SKM-1 treated with dmso at 0.1 percent for 144 hours (cell line): ENCODE data around the gene SMG6.
A peak's percentile ranks its signal among the peaks of the same experiment; 100 is the strongest.

ENCODE experiments used
- DNase-seq: peaks from one replicate; lab custom pipeline; 2025; ENCODE audit not compliant: unreplicated experiment; lab: John Stamatoyannopoulos, UW

SMG6 gene

DNA sequence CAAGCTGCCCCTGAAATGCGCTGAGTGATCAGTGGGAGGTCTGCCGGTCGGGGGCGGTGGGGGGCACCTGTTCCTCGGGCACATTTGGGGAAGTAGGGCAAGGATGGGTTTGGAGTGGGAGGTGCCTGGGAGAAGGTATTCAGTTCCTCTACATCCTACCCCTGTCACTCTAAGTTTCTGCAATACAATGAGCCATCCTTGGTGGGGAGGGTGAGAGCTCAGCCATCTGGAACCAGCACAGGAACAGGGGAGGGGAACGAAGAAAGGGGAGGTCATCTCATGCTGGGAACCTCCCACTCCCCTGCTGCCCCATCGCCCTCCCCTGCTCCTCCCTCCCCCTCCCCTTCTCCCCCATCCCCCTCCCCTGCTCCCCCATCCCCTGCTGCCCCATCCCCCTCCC lies 269.4 kb downstream of the SMG6 start:
- no peak for DNase-seq

GRCh38 chr17:2033153-2033552 lies 270.4 kb downstream of the SMG6 start:
- DNase-seq: no peak

GRCh38 chr17:2030779-2031163 lies 272.8 kb downstream of the SMG6 start:
- DNase-seq: peak; percentile 45

DNA sequence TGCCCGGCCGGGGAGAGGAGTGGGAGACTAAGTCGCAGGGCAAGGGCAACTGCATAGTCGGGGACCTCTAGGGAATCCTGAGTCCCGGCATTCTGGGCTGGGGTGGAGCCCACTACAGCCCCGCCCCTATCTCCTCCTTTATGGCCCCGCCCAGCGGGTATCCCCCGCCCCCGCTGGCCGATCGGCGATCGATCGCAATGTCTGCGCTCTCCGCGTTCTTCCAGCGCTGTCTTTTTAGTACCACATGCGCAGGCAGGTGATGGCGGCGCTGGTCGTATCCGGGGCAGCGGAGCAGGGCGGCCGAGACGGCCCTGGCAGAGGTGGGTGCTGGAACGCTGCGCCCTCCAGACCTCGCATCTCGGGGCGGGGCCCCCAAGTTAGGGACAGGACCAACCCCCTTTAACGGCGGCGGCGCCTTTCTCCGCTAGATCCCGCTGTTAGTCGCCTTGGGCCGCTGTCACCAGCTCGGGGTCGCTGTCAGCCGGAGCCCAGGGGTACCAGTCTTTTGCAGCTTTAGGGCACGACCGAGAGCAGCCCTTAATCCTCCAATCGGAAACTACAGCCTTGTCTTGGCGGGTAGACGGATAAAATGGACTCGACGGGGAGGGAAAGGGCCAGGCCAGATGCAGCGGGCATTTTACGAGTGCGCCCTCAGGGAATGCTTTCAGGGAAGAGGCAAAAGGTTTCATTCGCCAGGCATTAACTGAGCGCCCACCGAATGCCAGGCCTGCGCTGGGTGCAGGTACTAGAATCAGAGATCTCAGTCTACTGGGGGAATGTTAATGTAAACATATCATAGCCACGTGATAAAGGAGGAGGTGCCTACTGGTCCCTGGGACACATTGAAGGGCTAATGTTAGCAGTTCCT lies 273.4 kb downstream of the SMG6 start, which contains the start of gene DPH1:
Gene DPH1, plus strand, starts transcription at position 243 of the 868 bp plus-strand sequence. Its CDS starts 17 bp downstream, at position 260.
- DNase-seq: peak; percentile 65

DNA sequence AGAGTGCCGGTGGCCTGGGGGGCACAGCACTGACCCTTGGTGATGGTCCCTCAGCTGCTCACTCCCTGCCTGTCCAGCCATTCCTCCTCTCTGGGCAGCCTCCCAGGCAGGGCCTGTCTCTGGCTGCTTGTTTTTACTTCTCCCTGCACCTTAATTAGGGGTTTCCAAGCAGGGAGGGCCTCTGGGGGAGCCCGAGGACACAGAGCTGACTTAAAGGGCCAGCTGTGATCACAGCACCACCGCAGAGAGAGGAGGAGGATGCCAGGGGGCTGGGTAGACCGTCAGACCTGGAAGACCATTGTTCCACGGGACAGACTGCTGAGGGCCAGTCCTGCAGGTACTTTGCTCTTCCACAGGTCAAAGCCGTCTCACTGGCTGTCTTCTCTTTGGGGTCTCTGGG lies 274.8 kb downstream of the SMG6 start:
- DNase-seq: no peak

DNA sequence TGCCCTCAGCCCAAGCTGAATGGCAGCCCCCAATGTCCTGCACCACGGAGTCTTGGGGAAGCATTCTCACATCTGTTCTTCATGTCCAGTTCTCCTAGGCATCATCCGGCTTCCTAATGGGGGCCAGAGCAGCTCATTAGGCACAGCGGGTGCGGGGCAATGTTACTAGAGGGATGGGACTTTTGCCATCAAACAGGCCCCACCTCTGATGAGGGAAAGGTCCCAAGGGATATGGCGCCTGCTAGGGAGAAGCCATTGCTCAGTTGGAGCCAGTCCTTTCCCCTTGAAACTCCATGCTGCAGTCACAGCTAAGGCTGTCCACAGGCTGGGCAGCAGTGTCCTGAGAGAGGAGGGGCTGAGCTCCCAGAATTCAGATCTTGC lies 275.4 kb downstream of the SMG6 start:
- DNase-seq: no peak

- DNase-seq: no peak
These were observed 275.9 kb downstream of the SMG6 start for GRCh38 chr17:2027528-2028233.

DNA sequence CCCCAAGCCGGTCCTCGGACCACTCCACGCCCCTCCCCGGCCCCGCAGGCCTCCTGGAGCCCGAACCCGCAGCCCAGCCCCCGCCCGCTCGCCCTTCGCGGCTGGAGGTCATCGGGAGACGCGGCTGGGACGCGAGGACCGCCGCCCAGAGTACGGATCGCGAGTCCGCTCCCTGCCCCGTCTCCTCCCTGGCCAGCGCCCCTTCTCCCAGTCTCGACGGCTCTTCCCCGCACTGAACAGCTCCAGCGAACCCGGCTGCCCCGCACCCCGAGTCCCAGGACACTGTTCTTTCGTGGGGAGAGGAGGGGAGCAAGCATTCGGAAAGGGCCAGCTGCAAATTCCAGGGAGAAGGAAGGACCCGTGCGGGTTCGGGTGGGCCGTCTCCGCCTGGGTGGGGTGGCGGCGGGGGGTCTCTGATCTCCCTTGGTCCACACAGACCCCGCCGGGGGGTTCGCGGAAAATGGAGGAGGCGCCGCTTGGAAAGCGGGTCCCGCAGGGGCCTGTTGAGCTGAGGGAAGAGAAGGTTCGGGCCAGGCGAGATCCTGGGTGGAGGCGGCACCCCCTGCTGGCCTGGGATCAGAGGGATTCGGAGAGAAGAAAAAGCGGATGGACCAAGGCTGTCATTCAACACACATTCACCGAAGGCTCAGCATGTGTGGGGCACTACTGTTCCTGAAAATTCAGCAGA lies 277.8 kb downstream of the SMG6 start:
- DNase-seq: no peak

GRCh38 chr17:2025220-2025621 lies 278.4 kb downstream of the SMG6 start, which contains the start of gene RTN4RL1:
Gene RTN4RL1 (minus strand): TSS chr17:2025334. CDS start chr17:2024865, 469 bp downstream.
- DNase-seq: no peak

- no peak for DNase-seq
These were observed 278.9 kb downstream of the SMG6 start for GRCh38 chr17:2024572-2025219.

DNA sequence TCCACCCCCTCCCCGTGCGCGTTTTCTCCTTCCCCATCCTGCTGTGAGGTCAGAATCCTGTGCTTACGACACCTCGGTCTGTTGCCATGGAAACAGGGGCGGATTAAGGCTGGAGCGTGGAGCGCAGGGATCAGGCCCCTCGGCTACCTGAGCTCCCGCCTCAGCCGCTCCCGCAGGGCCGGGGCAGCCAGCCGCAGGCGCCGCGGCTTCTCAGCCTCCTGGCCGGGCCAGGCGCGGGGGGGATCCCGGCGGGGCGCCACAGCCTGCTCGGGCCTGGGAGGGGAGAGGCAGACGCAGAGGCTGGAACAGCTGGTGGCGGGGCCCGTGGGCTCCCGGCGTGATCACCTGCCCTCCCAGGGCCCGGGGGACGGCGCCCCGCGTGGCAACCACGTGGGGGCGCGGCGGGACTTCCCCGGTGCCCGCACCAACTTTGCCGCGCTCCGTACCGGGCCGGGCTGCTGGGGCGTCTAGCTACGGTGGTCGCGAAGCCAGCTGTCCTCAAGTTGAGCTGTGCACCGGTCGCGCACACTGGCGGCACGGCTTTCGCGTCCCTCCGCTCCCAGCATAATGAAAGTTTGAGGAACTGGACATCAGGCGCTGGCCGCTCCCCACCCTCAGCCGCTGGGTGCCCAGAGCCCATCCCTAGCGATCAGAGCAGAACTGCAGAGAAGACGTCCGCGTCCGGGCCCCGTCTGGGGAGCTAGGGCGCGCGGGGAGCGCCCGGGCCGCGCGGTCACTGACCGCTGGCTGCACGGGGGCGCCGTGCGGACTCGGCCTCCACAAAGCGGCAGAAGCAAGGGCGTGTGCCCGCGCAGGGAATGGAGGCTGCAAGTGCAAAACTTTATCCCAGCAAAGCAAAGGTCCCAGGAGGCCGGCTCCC lies 279.7 kb downstream of the SMG6 start:
- no peak for DNase-seq

DNA sequence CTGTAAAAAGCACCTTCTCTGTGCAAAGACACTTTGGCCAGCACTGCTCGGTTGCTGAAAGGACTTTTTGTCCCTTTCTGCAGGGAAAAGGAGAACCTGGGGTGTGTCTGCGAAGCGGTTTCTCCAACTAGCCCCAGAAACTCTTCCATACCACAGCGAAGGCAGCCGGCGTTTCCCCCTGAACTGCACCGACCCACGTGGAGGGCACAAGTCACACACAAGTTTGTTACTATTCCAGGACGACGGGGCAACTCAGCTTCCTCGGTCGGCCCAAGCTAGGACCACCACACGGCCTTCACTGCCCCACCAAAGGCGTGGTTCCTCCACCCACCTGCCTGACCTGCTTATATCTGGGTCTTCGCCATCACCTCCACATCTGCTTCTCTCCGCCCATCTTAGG lies 280.3 kb downstream of the SMG6 start:
- no peak for DNase-seq

- no peak for DNase-seq
These were observed 280.8 kb downstream of the SMG6 start for GRCh38 chr17:2022647-2023240.

DNA sequence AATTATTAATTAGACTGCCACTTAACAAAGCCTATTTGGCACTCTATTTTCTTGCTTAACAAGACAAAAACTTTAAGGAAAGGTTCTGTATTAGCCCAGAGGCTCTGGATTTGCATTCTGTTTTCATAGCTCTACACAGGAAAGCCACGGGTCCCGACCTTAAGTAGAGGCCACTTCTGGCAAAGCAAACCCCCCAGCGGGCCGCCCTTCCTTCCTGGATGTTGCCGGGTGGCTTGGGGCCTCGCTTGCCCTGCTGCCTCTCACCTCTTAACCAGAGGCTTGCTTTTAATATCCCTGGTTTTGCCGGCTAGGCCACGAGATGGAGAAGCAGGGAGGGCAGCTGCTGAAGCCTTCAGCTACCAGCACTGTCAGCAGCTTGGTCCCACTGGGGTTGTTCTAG lies 282.9 kb downstream of the SMG6 start:
- no peak for DNase-seq

GRCh38 chr17:2019723-2020122 lies 283.9 kb downstream of the SMG6 start:
- DNase-seq: no peak

DNA sequence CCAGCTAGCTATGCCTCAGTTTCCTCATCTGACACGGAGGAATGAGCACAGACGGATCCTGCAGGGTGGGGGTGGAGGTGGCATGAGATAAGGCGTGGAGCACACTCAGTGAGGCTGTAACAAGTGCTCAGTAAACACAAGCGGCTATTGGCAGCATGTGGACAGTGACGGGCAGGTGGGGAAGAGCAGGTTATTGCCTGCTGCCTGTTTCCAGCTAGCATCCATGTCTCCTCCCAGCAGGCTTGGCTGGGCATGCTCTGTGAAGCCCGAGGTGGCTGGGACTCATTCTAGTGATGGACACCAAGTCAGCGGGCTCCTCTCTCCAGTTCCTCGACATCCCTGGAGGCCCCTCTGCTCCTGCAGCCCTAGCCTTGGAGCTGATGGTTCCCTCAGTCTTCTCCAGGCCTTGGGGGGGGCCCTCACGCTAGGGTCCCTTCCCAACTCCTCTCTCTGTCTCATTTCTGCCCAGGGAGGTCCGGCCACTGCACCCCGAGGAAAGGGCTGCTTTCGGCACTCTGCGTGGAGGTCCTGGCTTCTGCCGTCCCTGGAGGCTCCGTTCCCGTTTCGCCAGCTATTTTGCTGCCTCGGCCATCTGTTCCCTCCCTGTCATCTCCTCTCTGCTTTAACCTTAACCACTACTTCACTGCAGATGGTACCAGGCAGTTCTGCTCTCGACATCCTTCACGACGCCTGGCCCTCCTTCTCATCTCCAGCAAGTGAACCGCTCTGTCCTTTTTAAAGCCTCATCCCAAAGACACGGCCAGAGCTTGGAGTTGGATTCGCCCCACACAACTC lies 284.7 kb downstream of the SMG6 start:
- no peak for DNase-seq

DNA sequence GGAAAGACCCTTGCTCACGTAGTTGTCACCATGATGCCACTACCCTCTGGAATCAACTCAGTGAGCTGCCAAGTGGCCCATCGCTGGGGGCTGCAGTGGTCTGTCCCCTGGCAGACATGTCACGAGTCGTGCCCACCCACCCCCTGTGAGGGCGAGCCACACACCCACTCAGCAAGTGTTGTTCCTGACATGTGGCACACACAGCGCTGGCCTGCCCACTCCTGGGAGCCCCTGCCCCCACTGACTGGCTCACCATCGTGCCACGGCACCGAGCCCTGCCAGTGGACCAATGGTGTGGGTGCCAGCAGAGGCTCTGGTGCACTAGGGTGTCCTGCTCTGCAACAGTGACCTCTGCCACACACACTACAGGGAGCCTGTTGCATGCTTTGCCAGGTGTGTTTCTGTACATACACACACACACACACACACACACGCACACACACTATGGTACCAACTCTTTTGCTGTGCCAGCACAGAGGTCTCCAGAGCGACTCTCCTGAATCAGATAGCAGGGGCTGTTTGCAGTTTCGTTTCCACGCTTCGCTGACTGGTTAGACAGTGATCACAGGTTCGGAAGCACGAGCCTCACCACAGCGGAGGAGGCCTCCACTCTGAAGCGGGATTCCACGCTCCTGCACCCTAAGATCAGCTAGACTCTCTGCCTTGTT lies 286.2 kb downstream of the SMG6 start:
- DNase-seq: no peak

DNA sequence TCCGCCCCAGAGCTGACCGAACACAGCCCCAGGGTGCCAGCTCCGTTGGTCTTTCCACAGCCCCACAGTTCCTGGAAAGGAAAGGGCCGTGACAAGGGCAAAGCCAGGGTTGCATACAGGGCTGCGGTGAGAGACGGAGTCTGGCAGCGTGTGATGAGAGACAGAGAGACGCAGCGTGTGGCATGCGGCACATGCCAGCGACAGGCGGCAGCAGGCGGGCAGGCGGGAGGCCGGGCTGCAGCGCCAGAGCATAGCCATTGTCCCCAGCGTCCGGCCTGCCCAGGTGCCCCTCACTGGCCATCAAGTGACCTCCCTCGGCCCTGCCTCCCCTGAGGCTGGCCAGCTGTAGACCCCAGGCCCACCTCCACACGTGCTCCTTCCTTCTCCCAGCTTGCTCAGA lies 287.1 kb downstream of the SMG6 start:
- no peak for DNase-seq
